ENCODE measurements around the gene MEOX1. TPM values are rescaled to one million over a fixed set of nuclear protein-coding genes. Genes with fewer than 3 reads are reported as not detected.

Gene MEOX1
- total and polyA plus RNA-seq, 2 of the 8 experiments (the other 6 are each of a cell fraction or from before 2014, with no cell fraction given), result not detected

- FAIRE-seq, result no peak
These were observed 35.7 kb downstream of the MEOX1 start for GRCh38 chr17:43626023-43626422.

More at GRCh38 chr17:43626023-43626422, 35.7 kb downstream of the MEOX1 start:
- no peaks in the 10 kb centered on the region for H3K23me2 ChIP-seq (ENCODE audit: low read depth, low read length)
- no peaks in the 10 kb centered on the region for H3K79me1 ChIP-seq (ENCODE audit: low read depth, low read length)
- H3K4me1 ChIP-seq (replicated peaks in 1 of 4; ENCODE audit: control insufficient read depth in 3 of 4, insufficient read depth in 4 of 4, low read length in 3 of 4), result peaks cover 0 to 8% (median 3%) of the 10 kb centered on the region in 4 experiments; a peak in 5 of 7 replicates
- ChIA-PET POLR2A (ENCODE audit: partially characterized antibody) (interaction anchor here (0.8 kb wide), 1 partner anchor 18 kb away, joined by 3 read pairs; no protein-coding TSS in a partner anchor), CTCF (ENCODE audit: partially characterized antibody) (interaction anchor here (0.6 to 1.7 kb wide), 6 partner anchors 12 to 99 kb away, joined by 3 to 6 read pairs (median 4); no protein-coding TSS in a partner anchor)
- no peak for DNase-seq (ENCODE audit: low read depth in 1 of 2, low spot score in 2 of 2)
- H4K20me1 ChIP-seq (replicated peaks in 1 of 2; ENCODE audit: control insufficient read depth in 1 of 2, insufficient read depth in 2 of 2, low read length in 2 of 2), result no peaks in the 10 kb centered on the region
- no peak overlapping the region for H2BK15ac ChIP-seq (ENCODE audit: low read length)
- H3K36me3 ChIP-seq (ENCODE audit: control insufficient read depth in 2 of 4, insufficient read depth in 4 of 4, low read length in 3 of 4), result no peaks in the 10 kb centered on the region
- no peak overlapping the region for H3K18ac ChIP-seq (ENCODE audit: extremely low read depth, low read length)
- H2AK5ac ChIP-seq (ENCODE audit: low read depth, low read length), result no peak overlapping the region
- no peaks in the 10 kb centered on the region for H3K79me2 ChIP-seq (ENCODE audit: control insufficient read depth in 1 of 2, insufficient read depth in 2 of 2, low read length in 2 of 2)
- no peak overlapping the region for H4K91ac ChIP-seq (replicated peaks; ENCODE audit: insufficient read length, low read length)
- H3K14ac ChIP-seq (ENCODE audit: insufficient read length), result no peak overlapping the region
- TF ChIP-seq CBX8 (IDR thresholded peaks at IDR 0.05; ENCODE audit: borderline replicate concordance, low read depth, low read length), result no peak
- TF ChIP-seq SIN3A (conservative IDR thresholded peaks at IDR 0.05 in 1 of 2, IDR thresholded peaks at IDR 0.05 in 1 of 2; ENCODE audit: low read depth in 1 of 2, low read length in 2 of 2), result no peak
- no peak for TF ChIP-seq EZH2 (IDR thresholded peaks at IDR 0.05; ENCODE audit: low read depth, low read length, severe bottlenecking)
- TF ChIP-seq JUN (IDR thresholded peaks at IDR 0.05; ENCODE audit: low read depth, low read length), result no peak
- TF ChIP-seq POLR2A (IDR thresholded peaks at IDR 0.05; ENCODE audit: control extremely low read depth in 1 of 2, low read depth in 2 of 2, low read length in 2 of 2), result no peak
- no peak for TF ChIP-seq YY1 (IDR thresholded peaks at IDR 0.05; ENCODE audit: low read depth, low read length)
- no peak for TF ChIP-seq RBBP5 (IDR thresholded peaks at IDR 0.05; ENCODE audit: borderline replicate concordance, low read depth, low read length)
- no peak for TF ChIP-seq EGR1 (IDR thresholded peaks at IDR 0.05; ENCODE audit: borderline replicate concordance, low read depth, low read length)
- TF ChIP-seq ATF3 (IDR thresholded peaks at IDR 0.05; ENCODE audit: insufficient read depth, low read depth, low read length), result no peak
- H3K9me3 ChIP-seq (ENCODE audit: insufficient read depth in 2 of 2, low read depth in 1 of 2, low read length in 1 of 2), result no peaks in the 10 kb centered on the region
- no peak overlapping the region for H3K56ac ChIP-seq (replicated peaks; ENCODE audit: insufficient read length, low read depth, low read length)
- no peak overlapping the region for H2BK120ac ChIP-seq (replicated peaks; ENCODE audit: low read depth, low read length)
- H3K4ac ChIP-seq (replicated peaks; ENCODE audit: insufficient read length, low read depth, low read length), result no peak overlapping the region
- no peak overlapping the region for H4K5ac ChIP-seq (ENCODE audit: insufficient read length, low read depth, low read length)
- no peak overlapping the region for H3K4me2 ChIP-seq (ENCODE audit: insufficient read depth in 1 of 2, low read depth in 2 of 2, low read length in 2 of 2)
- no peak overlapping the region for H2BK5ac ChIP-seq (ENCODE audit: low read depth, low read length)
- H3K4me3 ChIP-seq (ENCODE audit: extremely low read depth in 1 of 4, insufficient read depth in 2 of 4, low read depth in 3 of 4, low read length in 4 of 4), result no peak overlapping the region
- H3K9ac ChIP-seq (replicated peaks in 1 of 4; ENCODE audit: extremely low read depth in 1 of 4, low read depth in 3 of 4, low read length in 3 of 4), result no peak overlapping the region
- 92% methylated on average over 3 of the region's 3 CpGs; no CpG with 5 or more reads in 1 of the 2 experiments for WGBS, 2 experiments (ENCODE audit: extremely low coverage in 1 of 2, insufficient coverage in 1 of 2, insufficient read length in 1 of 2, insufficient replicate concordance in 2 of 2, low coverage in 1 of 2, low lambda C conversion rate in 2 of 2, missing lambda C conversion rate in 1 of 2)
- H2AFZ ChIP-seq (ENCODE audit: low read length), result no peak overlapping the region
- H3K23ac ChIP-seq (ENCODE audit: insufficient read length), result no peak overlapping the region
- H3K27ac ChIP-seq (ENCODE audit: low read depth, low read length), result no peak overlapping the region
- H2BK20ac ChIP-seq (ENCODE audit: low read length), result no peak overlapping the region
- H3K27me3 ChIP-seq (replicated peaks in 1 of 4; ENCODE audit: control insufficient read depth in 3 of 4, extremely low read depth in 1 of 4, insufficient read depth in 3 of 4, low read length in 3 of 4), result no peaks in the 10 kb centered on the region
- no peak overlapping the region for H2BK12ac ChIP-seq (ENCODE audit: low read depth, low read length)
- H4K8ac ChIP-seq (ENCODE audit: extremely low read depth, insufficient read depth, low read length), result no peak overlapping the region
